ENCODE results near the gene TYSND1. TPM values are rescaled to one million over a fixed set of nuclear protein-coding genes. Genes with fewer than 3 reads are reported as not detected.

The TYSND1 gene
- total RNA-seq, 1 experiment from 2014 or later: 13.6 TPM

DNA sequence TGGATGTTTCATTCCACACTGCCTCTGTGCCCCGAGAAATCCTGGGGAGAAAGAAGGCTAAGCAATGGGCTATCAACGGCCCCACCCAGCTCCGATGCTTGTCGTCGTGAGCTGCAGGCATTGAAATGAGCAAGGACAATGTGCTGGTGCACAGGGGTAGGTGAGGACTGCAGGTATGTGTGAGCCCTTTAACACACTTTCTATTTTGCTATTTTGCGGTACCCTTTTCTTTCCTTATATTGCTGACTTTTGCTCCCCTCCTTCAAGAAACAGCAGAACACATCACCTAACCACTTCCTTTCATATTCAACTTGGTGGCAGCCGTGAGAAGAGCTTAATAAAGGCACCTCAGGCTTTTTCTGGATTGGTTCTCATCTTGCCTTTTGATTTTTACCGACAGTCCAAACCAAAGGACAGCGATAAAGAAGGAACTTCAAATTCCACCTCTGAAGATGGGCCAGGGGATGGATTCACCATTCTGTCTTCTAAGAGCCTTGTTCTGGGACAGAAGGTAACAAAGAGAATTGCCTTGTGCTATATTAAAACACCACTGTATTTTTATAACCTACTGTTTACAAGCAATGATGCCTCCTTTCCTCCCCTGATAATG, 53.1 kb downstream of the TYSND1 start:
- no TSS peak for BruUV-seq (replicated peaks)
- Histone ChIP-seq H3K9me3 (ENCODE audit: control insufficient read depth in 1 of 2, insufficient read depth in 1 of 2, low read depth in 1 of 2, low read length in 2 of 2) (no peaks in the 10 kb centered on the region), H3K79me2 (ENCODE audit: insufficient read depth, low read length) (no peaks in the 10 kb centered on the region), H4K20me1 (ENCODE audit: insufficient read depth) (no peaks in the 10 kb centered on the region), H3K4me2 (ENCODE audit: low read length) (no peak overlapping the region), H3K36me3 (ENCODE audit: control insufficient read depth in 1 of 2, insufficient read depth in 2 of 2, low read length in 2 of 2) (peaks cover 7 to 18% of the 10 kb centered on the region in 2 experiments; a peak in 3 of 4 replicates), H3K27me3 (ENCODE audit: insufficient read depth, low read length) (no peaks in the 10 kb centered on the region), H3K27ac (ENCODE audit: low read depth, low read length) (no peak overlapping the region), H3K9ac (ENCODE audit: low read length) (no peak overlapping the region), H2AFZ (ENCODE audit: low read depth, low read length, poor library complexity, severe bottlenecking) (no peak overlapping the region), H3K4me3 (replicated peaks in 1 of 2; ENCODE audit: low read depth in 1 of 2, low read length in 2 of 2) (no peak overlapping the region), H3K9me2 (ENCODE audit: insufficient read depth) (no peaks in the 10 kb centered on the region), H3K4me1 (ENCODE audit: control insufficient read depth in 1 of 2, insufficient read depth in 2 of 2, low read length in 2 of 2) (no peaks in the 10 kb centered on the region)
- RAD21 ChIA-PET (ENCODE audit: low non-redundant PET in 1 of 2, low total read pairs in 2 of 2, uncharacterized antibody in 2 of 2, unreplicated experiment in 2 of 2): no interaction called here
- intact Hi-C loops (cut with micrococcal nuclease): no loop called here
- POLR2A ChIA-PET: no interaction called here
- ATAC-seq (no peak), DNase-seq (ENCODE audit: low read depth, low spot score) (no peak)
- TF ChIP-seq REST (IDR thresholded peaks at IDR 0.05; ENCODE audit: low read depth): no peak
- no peak for TF ChIP-seq EZH2 (IDR thresholded peaks at IDR 0.05)
- TF ChIP-seq FOSL1 (IDR thresholded peaks at IDR 0.05; ENCODE audit: low read depth): no peak
- no peak for TF ChIP-seq ATF3 (IDR thresholded peaks at IDR 0.05)
- TF ChIP-seq, protein P1, sequence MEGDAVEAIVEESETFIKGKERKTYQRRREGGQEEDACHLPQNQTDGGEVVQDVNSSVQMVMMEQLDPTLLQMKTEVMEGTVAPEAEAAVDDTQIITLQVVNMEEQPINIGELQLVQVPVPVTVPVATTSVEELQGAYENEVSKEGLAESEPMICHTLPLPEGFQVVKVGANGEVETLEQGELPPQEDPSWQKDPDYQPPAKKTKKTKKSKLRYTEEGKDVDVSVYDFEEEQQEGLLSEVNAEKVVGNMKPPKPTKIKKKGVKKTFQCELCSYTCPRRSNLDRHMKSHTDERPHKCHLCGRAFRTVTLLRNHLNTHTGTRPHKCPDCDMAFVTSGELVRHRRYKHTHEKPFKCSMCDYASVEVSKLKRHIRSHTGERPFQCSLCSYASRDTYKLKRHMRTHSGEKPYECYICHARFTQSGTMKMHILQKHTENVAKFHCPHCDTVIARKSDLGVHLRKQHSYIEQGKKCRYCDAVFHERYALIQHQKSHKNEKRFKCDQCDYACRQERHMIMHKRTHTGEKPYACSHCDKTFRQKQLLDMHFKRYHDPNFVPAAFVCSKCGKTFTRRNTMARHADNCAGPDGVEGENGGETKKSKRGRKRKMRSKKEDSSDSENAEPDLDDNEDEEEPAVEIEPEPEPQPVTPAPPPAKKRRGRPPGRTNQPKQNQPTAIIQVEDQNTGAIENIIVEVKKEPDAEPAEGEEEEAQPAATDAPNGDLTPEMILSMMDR (IDR thresholded peaks at IDR 0.05 in 2 of 3, conservative IDR thresholded peaks at IDR 0.05 in 1 of 3; ENCODE audit: borderline replicate concordance in 1 of 3, insufficient read depth in 1 of 3, low read depth in 2 of 3, low read length in 2 of 3): no peak
- TF ChIP-seq ZBTB33 (IDR thresholded peaks at IDR 0.05; ENCODE audit: extremely low read depth, insufficient replicate concordance, low read length): no peak
- no peak for TF ChIP-seq ZFX (IDR thresholded peaks at IDR 0.05)
- no peak for TF ChIP-seq MAX (IDR thresholded peaks at IDR 0.05)
- CTCF ChIA-PET: no interaction called here

All from HCT116 (cell line).